Cerebellar cortex (tissue), 1 donor: ENCODE data around the gene ATP6V1G2.
"Not testable (repeated sequence)": the region's sequence is repeated elsewhere in the genome, so short reads cannot be mapped to it uniquely, and the experiment has no call there.

Experiments used
- DNase-seq: peaks from one replicate; pipeline ENCODE4 v3.0.0-alpha.2; 2015; ENCODE audit warnings: low spot score

The ATP6V1G2 gene

DNA sequence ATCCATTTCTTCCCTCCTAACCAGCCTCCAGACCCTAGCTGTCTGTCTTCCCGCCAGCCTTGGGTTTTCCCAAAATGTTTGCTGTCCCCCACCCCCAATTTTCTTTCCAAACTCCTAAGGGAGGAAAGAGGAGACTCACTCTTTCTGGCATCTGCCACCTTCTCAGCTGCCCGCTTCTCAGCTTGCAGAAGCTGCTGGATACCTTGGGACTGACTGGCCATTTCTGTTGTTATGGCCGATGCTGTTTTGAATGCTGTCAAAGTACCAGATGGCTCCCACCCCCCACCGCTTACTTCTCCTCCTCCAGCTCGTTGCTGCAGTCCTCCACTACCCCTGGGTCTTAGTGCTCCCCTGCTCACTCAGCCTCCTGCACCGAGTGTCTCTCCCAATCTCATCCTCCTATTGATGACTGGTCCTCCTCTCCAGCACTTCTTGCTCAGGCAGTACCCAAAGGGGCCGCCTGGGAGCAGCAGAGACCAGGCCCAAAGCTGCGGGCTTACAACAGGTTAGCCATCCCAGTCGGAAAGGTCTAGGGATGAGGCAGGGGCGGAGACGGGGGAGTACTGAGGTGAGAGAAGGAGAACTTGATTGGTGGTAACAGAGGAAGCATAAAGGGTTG is at the start of gene ATP6V1G2:
ATP6V1G2 (minus strand) TSS at position 270 of the 619 bp plus-strand sequence; CDS start at position 221, 49 bp downstream.
- peak; percentile 99 for DNase-seq

DNA sequence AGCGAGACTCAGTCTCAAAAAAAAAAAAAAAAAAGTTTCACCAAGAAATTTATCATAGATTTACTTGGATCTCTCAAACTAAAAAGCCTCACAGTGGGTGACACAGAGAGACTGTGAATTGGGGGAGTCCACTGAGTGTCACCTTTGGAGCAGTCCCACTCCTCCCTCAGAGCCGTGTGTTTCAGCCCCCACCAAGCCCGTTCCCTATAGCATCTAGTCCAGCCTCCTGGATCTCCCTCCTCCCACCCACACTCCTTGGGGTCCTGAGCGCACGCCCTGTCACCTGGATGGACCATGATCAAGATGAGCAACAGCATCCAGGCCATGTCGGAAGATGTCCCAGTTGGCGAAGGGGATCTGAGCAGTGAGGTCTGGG is 46.0 kb upstream of the ATP6V1G2 start:
- DNase-seq, result no peak

DNA sequence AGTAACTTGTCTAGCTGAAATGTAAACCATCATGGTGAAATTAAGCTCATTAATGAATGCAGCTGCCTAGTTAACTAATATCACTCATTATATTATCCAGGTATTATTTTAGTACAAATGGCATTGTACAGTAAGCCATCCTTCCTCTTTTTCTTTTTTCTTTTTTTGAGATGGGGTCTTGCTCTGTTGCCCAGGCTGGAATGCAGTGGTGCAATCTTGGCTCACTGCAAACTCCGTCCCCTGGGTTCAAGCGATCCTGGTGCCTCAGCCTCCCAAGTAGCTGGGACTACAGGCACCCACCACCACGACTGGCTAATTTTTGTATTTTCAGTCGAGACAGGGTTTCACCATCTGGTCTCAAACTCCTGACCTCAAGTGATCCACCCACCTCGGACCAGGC is 44.3 kb upstream of the ATP6V1G2 start:
- DNase-seq, result not testable (repeated sequence)

DNA sequence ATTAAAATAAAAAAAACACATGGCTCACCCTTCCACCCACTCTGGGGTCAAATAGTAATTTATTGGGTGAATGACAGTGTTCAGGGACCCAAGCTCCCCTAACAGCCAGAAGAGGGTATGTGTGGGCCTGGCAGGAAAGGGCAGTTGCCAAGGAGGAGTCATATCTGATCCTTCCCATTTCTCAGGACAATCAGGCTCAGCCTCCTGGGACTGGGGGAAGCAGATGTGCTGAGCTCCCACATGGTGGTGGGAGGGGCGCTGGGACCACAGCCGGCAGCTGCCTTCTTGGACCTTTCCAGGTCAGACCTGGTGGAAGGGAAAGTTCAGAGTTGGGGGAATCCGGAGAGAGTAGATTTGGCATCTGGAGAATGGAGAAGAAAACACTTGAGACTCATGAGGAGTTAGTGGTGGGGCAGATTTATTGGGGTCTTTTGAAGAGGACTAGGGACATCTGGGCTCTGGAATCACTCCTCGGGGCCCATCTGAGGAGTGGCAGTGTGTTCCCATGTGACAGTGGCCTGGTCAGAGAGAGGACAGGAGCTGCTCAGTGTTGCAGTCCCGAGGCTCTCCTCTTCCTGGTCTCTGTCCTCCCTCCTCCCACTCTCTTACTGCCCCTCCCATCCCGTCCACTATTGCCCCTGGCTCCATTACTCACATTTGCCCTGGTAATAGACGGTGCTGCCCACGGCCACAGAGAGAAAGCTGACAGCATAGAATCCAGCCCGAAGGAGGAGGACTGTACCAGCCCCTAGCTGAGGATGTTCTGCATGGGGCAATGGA is 42.7 kb upstream of the ATP6V1G2 start:
- no peak for DNase-seq

DNA sequence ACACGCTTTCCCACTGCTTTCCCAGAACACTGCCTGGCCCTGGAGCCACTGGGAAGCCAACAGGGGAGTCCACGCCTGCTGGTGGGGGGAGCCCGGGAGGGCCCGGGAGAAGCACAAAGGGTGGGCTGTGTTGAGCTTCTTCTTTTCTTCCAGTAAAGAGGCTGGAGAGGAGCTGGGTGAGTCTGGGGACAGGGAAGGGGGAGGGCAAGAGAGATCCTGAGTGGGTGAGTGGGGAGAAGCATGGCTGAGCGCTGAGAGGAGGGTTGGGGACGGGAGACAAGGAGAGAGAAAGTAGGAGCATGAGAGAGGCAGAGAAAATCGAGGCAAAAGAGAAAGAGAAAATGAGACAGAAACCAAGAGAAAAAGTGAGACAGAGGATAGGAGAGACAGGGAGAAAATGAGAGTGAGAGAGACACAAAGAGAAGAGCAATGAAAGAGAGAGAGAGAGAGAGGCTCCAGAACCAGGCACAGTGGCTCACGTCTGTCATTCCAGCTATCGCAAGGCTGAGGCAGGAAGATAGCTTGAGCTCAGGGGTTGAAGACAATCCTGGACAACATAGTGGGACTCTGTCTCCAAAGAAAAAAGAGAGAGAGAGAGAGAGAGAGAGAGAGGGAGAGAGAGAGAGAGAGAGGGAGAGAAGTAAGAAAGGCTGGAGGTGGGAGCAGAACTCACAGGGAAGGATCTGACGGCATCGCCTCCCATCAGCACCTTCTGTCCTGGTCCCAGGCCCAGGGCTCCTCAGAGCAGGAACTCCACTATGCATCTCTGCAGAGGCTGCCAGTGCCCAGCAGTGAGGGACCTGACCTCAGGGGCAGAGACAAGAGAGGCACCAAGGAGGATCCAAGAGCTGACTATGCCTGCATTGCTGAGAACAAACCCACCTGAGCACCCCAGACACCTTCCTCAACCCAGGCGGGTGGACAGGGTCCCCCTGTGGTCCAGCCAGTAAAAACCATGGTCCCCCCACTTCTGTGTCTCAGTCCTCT is 41.7 kb upstream of the ATP6V1G2 start:
- no peak for DNase-seq

DNA sequence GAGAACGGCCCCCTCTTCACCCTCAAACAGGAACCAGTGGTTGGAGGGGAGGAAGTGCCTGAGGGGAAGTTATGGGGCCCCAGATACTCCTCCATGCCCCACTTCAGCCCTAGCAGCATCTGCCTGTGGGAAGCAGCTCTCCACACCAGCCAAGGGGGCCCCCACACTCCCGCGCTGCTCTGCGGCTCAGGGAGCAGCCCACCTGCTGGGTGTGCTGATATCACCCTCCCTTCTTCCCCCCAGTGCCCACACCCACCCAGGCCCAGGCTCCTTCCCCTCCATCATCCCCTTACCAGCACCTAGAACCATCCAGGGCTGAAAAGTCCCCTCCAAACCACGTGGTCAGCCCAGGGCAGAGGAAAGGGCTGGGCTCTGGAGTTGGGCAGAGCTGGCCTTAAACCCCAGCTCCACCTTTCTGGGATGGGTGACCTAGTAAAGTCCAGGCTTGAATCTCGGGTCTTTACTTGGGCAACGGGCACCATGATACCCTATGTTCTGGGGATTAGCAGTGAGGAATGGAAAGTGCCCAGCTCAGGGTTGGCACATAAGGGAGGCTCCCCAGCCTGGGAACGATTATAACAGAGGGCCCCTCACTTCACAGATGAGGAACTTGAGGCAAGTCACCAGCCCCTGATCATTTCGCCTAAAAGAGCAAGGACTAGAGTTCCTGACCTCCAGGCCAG is 40.3 kb upstream of the ATP6V1G2 start:
- DNase-seq, result no peak

DNA sequence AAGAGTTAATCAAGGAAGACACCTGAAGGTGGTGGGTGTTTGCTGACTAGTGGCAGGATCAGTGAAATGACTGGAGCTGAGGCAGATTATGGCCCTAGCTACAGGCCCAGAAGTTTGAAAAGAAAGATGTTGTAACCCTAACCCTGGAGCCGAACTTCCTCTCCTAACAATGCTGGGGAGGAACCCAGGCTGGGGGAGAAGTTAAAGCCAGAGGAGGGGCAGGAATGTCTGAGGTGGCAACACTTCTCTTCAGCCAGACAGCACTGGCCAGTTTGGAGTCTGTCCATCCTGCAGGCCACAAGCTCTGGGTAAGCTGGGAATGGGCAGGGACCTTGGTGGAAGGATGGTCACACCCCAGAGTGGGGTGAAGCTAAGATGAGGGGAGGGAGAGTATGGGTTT is 39.6 kb upstream of the ATP6V1G2 start, which contains the start of gene LST1:
LST1 (plus strand) TSS at position 270 of the 400 bp plus-strand sequence. CDS start 1,023 bp downstream, outside the sequence.
- DNase-seq, result no peak

DNA sequence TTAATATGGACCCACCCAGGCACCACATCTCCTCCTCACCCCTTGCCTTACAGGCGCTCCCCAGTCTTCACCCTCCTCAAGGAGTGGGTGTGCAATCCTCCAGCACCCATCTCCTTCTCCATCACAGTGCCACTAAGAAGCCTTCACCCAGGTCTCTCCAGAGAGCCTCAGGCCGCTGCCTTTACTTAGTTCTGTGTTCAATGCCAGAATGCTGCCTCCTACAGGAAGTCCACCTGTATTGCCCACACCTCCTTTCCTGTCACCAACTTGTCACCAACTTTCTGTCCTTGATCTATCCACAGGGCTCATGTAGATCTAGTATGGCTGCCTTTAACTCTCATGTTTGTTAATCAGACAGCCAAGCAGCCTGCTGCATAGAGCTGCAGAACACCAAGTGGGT is 39.1 kb upstream of the ATP6V1G2 start:
- DNase-seq, result no peak

DNA sequence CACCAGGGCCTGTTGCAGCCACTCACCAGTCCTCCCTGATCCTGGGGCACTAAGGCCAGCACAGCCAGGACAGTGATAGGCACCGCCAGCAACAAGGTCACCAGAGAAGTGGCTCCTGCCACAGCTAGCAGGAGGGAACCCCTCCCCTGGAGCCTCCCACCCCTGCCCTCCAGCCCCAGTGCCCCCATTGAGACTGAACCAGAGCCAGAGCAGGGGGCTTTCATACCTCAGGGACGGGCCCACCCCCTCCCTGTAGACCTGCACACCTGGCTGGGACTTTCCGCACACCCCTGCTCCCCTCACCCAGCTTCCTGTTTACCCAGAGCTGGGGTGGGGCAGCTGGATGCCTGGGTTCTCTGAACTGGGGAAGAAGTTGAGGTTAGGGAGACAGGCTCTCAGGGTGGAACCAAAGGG is 35.8 kb upstream of the ATP6V1G2 start, which contains the start of gene LTB:
LTB (minus strand) TSS at position 195 of the 414 bp plus-strand sequence; CDS start at position 188, 7 bp downstream.
- no peak for DNase-seq

DNA sequence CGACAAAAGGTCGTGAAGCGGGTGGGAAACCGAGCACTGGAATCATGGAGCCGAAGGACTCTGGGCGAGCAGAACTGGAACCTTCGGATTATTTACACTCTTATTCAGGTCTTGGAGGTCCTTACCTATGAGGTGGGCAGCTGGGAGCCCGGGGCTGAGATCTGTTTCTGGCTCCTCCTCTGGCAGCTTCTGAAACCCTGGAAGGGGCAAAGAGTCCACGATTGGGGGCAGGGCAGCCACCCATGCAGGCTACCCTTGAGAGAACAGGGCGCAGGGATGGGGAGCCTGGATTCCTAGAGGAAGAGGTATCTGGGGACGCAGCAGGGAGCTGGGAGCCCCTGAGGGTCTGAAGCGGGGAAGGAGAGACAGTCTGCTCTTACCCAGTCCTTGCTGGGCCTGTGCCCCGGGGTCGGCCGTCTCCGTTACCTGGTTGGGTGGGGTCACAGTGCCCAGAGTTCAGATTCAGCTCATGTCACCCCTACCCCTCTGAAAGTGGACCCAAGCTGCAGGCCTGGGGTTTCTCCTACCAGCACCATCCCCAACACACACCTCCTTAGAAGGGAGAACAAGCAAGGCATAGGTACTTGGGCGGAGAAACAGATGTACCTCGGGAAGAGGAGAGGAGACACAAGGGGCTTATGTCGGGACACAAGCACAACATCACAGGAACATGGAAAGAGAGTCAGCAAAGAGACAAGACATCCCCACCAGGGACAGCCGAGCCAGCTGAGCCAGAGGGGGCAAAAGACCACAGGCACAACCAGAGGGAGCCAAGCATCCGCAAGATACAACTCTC is 35.2 kb upstream of the ATP6V1G2 start:
- peak; percentile 31 for DNase-seq

DNA sequence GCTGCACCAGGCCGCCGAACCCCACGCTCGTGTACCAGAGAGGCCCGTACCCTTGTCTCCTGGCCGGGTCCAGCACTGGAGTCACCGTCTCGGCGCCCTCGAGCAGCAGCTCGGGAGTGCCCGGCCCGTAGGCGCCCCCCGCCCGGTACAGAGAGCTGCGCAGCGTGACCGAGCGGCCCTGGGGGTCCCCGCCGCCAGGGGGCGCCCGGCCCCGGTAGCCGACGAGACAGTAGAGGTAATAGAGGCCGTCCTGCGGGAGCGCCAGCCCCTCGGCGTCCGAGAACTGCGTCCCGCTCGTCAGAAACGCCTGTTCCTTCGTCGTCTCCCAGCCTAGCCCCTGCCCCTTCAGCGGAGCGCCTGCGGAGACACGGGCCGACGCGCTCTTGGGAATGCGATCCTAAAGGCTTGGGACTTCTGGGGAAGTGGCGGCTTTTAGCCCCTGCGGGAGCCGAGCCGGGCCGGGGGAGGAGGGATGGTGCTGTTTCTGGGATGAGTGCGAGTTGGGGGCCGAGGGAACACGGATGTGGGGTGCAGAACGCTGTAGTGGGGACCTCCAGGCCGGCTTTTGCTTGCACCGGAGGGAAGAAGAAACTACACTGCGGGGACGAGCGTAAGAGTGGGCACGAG is 34.5 kb upstream of the ATP6V1G2 start:
- peak; percentile 76 for DNase-seq

DNA sequence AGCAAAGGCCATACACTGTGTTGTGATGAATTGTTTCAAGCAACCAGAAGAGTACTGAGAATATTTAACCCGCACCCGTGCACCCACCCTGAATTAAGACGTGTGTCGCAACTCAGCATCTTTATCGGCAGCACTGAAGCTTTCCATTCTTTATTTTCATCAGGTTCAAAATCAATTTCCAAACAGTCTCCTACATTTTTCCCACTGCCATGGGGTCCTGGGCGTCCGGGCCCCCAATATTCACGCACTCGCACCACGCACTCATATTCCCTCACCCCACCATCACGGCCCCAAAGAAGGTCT is 34.0 kb upstream of the ATP6V1G2 start:
- no peak for DNase-seq

DNA sequence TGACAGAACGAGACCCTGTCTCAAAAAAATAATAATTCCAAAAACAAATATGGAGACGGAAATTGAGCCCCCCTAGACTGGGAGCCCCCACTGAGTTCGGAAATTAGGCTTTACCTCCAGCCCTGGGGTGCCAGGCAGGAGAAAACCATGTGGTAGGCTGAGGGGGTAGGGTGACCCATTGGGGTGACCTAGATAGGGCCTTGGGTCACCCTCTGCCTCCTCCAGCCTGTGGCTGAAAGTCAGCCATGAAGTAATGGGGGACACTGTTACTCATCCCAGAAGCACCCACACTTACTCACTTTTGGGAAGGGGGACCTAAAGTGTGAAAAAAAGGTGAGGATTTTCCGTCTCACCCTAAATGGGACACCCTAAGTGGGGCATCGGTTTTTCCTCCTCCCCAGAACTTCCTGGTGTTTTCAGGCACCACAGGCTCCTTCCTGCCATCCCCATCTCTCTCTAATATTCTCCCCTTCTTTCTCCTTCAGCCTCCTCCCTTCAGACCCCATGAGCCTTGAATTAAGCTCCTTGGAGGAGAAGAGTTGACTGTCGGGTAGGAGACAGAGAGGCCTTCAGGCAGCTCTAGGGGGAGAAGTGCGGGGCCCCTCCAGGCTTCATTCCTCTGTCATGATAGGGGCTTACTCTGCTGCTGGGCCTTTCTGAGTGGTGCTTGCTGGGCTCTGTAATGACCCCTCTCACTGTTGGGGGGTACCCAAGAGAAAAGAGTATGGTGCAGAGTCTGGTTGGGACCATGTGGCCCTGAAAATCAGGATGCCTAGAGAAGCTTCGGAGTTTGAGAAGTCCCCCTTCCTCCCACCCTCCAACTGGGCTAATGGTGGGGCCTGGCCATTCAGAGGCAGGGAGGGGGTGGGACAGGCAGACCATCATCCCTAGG is 33.4 kb upstream of the ATP6V1G2 start:
- DNase-seq, result no peak

DNA sequence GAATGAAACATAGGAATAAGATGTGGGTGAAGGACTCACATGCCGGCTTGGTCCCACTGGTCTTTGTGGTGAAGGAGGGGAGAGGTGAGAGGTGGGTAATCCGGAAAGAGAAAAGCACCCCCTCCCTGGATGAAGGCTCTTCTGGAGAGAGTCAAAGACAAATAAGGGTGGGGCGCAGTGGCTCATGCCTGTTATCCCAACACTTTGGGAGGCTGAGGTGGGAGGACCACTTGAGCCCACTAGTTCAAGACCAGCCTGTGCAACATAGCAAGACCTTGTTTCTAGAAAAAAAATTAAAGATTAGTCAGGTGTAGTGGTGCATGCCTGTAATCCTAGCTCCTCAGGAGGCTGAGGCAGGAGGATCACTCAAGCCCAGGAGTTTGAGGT is 32.7 kb upstream of the ATP6V1G2 start:
- DNase-seq, result no peak

DNA sequence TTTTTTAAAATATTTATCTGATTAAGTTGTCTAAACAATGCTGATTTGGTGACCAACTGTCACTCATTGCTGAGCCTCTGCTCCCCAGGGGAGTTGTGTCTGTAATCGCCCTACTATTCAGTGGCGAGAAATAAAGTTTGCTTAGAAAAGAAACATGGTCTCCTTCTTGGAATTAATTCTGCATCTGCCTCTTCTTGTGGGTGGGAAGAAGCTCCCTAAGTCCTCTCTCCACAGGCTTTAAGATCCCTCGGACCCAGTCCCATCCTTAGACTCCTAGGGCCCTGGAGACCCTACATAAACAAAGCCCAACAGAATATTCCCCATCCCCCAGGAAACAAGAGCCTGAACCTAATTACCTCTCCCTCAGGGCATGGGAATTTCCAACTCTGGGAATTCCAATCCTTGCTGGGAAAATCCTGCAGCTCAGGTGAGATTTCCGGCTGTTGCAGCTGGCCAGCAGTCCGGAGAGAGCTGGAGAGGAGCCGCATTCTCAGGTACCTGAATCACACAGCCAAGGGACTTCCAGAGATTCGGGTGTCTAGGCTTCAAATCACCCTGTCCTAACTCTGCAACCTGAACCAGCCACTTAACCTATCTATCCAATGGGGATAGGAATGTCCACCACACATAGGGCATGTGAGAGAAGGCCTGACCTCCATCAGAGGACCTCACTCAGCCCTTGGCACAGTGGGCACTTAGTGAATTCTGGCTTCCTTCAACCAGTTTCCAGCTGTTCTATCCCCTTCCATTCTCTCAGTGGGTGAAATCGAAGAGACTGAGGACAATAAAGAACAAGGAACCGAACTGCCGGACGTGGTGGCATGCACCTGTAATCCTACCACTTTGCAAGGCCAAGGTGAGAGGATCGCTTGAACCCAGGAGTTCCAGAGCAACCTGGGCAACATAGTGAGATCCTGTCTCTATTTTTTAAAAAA is 32.0 kb upstream of the ATP6V1G2 start:
- no peak for DNase-seq

DNA sequence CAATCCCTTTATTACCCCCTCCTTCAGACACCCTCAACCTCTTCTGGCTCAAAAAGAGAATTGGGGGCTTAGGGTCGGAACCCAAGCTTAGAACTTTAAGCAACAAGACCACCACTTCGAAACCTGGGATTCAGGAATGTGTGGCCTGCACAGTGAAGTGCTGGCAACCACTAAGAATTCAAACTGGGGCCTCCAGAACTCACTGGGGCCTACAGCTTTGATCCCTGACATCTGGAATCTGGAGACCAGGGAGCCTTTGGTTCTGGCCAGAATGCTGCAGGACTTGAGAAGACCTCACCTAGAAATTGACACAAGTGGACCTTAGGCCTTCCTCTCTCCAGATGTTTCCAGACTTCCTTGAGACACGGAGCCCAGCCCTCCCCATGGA is 31.2 kb upstream of the ATP6V1G2 start:
- no peak for DNase-seq

DNA sequence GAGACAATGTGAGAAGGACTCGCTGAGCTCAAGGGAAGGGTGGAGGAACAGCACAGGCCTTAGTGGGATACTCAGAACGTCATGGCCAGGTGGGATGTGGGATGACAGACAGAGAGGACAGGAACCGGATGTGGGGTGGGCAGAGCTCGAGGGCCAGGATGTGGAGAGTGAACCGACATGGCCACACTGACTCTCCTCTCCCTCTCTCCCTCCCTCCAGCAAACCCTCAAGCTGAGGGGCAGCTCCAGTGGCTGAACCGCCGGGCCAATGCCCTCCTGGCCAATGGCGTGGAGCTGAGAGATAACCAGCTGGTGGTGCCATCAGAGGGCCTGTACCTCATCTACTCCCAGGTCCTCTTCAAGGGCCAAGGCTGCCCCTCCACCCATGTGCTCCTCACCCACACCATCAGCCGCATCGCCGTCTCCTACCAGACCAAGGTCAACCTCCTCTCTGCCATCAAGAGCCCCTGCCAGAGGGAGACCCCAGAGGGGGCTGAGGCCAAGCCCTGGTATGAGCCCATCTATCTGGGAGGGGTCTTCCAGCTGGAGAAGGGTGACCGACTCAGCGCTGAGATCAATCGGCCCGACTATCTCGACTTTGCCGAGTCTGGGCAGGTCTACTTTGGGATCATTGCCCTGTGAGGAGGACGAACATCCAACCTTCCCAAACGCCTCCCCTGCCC is 30.6 kb upstream of the ATP6V1G2 start:
- DNase-seq, result no peak
